HT1080 (cell line): ENCODE measurements around the gene ZNRF1. TPM values are rescaled to one million over a fixed set of nuclear protein-coding genes. Genes with fewer than 3 reads are reported as not detected.
A peak's percentile ranks its signal among the peaks of the same experiment; 100 is the strongest.

Experiments used
- DNase-seq: peaks from one replicate; pipeline ENCODE4 v3.0.0-alpha.2; 2015; ENCODE audit warnings: low read depth
- total RNA-seq: library from RNA; depleted of rRNA; stranded (reverse); fragments of >200 nt; shearing (Covaris generic); gene quantifications from 2 replicates; pipeline ENCODE4 v1.2.3, GENCODE V29; 2014

ZNRF1 gene
- total RNA-seq, 1 experiment from 2014 or later: 29.5 TPM

GRCh38 chr16:75026239-75026891 is 27.5 kb downstream of the ZNRF1 start:
- peak; percentile 57 for DNase-seq

GRCh38 chr16:75026892-75027391 is 28.1 kb downstream of the ZNRF1 start:
- DNase-seq: no peak

GRCh38 chr16:75027520-75028300 is 28.9 kb downstream of the ZNRF1 start:
- no peak for DNase-seq

- DNase-seq: no peak
Measured at GRCh38 chr16:75028544-75029135, 29.8 kb downstream of the ZNRF1 start.

DNA sequence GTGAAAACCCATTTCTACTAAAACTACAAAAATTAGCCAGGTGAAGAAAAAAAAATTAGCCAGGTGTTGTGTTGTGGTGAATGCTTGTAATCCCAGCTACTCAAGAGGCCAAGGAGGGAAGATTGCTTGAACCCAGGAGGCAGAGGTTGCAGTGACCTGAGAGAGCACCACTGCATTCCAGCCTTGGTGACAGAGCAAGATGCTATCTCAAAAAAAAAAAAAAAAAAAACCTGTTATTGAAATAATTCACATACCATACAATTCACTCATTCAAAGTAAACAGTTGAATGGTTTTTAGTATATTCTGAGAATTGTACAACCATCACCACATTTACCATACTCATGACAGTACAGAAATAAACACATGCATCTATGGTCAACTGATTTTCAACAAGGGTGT is 31.0 kb downstream of the ZNRF1 start:
- DNase-seq: peak; percentile 63

DNA sequence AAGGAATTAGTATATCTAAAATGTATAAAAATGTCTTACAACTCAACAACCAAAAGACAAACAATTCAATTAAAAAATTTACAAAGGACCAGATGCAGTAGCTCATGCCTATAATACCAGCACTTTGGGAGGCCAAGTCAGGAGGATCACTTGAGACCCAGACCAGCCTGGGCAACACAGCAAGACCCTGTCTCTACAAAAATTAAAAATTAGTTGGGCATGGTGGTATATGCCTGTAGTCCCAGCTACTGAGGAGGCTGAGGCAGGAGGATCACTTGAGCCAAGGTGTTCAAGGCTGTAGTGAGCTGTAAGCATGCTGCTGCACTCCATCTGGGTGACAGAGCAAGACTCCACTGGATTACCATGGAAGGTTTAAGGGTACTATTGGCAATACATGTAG is 33.8 kb downstream of the ZNRF1 start:
- no peak for DNase-seq

GRCh38 chr16:75035410-75035968 is 36.7 kb downstream of the ZNRF1 start:
- DNase-seq: no peak

DNA sequence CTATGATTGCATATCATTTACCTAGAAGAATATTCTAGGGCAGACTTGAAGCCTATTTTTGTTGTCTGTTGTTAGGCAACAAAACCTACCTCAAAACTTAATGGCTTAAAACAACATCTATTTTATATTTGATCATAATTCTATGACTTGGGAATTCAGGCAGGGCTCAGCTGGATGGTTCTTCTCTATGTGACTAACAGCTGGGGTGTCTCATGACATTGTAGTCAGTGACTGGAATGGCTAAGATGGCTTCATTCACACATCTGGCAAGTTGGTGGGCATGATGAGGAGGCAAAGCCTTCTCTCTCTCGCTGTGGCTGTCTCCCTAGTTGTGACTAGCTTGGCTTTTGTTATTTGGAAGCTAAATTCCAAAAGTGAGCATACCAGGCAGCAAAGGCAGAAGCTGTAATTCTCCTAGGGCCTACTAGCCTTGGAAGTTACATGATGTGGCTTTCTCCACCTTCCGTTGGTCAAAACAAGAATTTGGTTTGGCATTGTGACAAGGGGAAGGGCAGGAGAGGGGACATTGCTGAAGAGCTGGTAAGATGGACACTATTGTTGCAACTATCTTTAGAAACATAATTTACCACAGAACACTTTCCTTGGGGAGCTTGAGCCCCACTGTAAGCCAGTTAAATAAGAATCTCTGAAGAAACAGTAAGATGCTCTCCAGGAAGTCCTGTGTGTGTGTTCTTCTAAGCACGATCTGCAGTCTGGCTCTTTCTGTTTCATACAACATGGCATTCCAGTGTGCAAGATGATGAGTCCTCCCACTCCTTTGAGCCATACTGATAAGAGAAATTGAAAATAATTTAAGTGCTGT is 39.4 kb downstream of the ZNRF1 start:
- DNase-seq: no peak

GRCh38 chr16:75039941-75040340 is 41.1 kb downstream of the ZNRF1 start:
- DNase-seq: no peak

DNA sequence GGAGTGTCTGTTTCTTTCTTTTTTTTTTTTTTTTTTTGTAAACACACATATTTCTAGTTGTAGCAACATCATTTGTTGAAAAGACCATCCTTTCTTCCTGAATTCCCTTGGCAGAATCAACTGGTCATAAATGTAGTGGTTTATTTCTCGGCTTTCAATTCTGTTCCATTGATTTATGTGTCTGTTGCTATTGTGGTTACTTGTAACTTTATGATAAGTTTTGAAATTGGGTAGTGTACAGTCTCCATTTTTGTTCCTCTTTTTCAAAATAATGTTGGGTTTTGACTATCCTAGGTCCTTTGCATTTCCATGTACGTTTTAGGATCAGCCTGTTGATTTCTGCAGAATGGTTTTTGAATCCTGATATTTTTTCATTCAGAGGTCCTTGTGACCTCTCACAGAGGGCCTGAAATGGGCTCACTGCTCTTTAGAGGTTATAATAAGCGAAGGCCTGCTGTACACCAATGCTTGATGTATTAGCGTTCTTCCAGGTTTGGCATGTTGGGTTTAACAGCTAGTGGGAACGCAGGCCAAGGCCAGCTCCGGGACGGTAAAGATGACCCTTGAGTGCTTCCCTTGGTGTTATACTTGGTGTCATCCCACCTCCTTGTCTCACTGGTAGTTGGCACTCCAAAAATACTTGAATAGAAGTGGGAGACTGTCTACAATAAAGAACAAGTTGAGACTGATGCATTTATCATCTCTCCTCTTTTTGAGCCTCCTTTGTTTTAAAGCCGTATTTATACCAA is 43.8 kb downstream of the ZNRF1 start:
- no peak for DNase-seq

- no peak for DNase-seq
Measured at GRCh38 chr16:75043175-75043895, 44.5 kb downstream of the ZNRF1 start.

DNA sequence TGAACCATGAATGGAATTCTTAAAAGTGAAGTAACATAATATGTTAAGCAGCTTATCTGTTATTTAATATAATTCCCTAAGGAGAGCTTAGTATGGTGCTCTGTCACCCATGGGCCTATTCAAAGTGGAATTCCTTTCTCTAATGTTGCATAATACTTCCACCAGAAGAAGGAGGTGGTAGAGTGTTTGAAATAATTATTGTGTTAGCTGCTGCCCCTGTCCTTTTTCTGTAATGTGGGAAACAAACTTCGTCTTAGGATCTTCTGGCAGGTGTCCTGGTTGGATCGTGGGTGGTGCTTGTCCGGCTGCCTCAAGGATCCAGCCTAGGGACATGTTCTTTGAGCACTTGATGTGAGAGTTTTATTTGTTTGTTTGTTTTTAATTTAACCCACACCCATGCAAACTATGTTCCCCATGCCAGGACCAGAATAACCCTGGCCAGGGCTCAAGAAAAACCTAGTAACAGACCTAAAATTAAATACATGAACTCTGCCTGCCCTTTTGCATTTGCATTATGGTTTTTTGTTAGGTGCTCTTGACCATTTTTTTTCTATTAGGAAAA is 46.1 kb downstream of the ZNRF1 start:
- DNase-seq: no peak

GRCh38 chr16:75045424-75045823 is 46.6 kb downstream of the ZNRF1 start:
- no peak for DNase-seq

GRCh38 chr16:75048054-75048453 is 49.2 kb downstream of the ZNRF1 start:
- DNase-seq: peak; percentile 41

DNA sequence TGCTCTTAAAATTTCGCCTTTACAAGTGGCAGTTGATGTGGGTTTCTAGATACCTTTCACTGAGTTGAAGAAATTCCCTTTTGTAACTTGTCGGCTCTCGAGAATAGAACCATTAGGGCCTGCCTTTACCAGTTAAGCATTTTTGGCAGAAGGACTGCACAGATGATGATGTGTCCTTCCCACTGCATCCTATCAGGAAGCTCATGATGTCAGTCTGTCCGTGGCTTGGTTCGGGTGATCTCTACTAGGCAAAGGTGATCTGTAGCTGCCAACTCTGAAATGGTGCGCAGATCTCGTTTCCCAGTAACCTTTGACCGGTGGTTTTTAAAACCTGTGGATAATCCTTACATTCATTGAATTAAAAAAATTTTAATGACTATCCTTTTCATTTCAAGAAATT is 49.7 kb downstream of the ZNRF1 start:
- no peak for DNase-seq

- DNase-seq: no peak
Measured at GRCh38 chr16:75052481-75053202, 53.8 kb downstream of the ZNRF1 start.

GRCh38 chr16:75053791-75054555 is 55.1 kb downstream of the ZNRF1 start:
- no peak for DNase-seq

DNA sequence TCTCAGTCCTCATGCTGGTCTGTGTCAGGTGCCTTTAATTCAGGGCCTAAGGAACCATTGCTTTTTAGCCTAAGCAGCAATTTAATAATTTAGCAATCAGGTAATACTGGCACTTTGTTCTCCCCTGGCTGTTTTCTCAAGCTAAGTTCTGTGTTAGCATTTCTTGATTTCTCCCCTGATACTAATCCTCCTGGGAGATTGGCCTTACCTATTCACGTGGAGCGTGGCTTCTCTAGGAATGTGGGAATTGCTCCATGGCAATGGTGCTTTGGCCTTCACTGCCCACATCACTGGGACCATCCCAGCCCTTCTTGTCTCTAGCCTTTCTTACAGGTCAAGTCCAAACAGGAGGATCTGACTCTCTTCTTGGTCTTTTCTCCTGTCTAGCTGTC is 55.7 kb downstream of the ZNRF1 start:
- no peak for DNase-seq
